Umbilical cord (tissue), 2 donors: ENCODE data around the gene WDCP. TPM values are rescaled to one million over a fixed set of nuclear protein-coding genes. Genes with fewer than 3 reads are reported as not detected.
"Not testable (repeated sequence)": the region's sequence is repeated elsewhere in the genome, so short reads cannot be mapped to it uniquely, and the experiment has no call there.

Source experiments
- DNase-seq: peaks from one replicate; pipeline ENCODE4 v3.0.0-alpha.2; 2015; ENCODE audit warnings: low spot score
- total RNA-seq: library from RNA; depleted of rRNA; stranded (reverse); fragments of >200 nt; gene quantifications from one replicate; pipeline ENCODE4 v1.2.3, GENCODE V29; 2014; ENCODE audit warnings: low replicate concordance; ENCODE audit not compliant: insufficient read depth

Gene WDCP
- total RNA-seq, 1 donor from 2014 or later: 12.5 TPM

GRCh38 chr2:24072259-24072658 is 25.1 kb upstream of the WDCP start:
- DNase-seq: no peak

- no peak for DNase-seq
These were observed 18.1 kb upstream of the WDCP start for GRCh38 chr2:24065341-24065740.

GRCh38 chr2:24058564-24059271 is 11.5 kb upstream of the WDCP start:
- DNase-seq: no peak

DNA sequence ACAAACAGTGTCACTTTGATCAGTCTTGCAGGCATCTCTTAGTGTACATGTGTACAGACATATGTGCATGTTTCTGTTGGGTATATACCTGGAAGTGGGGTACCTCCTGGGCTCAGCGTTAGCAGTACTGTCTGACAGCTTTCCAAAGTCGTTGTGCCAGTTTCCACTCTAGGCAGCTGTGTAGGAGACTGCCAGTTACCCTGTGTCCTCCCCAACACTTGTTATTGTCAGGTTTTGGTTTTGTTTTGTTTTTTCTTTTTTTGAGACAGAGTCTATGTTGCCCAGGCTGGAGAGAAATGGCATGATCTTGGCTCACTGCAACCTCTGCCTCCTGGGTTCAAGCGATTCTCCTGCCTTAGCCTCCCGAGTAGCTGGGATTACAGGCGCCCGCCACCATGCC is 8.6 kb upstream of the WDCP start:
- DNase-seq: no peak

GRCh38 chr2:24054366-24055010 is 7.3 kb upstream of the WDCP start:
- no peak for DNase-seq

- DNase-seq: no peak
These were observed 5.8 kb upstream of the WDCP start for GRCh38 chr2:24052951-24053350.

DNA sequence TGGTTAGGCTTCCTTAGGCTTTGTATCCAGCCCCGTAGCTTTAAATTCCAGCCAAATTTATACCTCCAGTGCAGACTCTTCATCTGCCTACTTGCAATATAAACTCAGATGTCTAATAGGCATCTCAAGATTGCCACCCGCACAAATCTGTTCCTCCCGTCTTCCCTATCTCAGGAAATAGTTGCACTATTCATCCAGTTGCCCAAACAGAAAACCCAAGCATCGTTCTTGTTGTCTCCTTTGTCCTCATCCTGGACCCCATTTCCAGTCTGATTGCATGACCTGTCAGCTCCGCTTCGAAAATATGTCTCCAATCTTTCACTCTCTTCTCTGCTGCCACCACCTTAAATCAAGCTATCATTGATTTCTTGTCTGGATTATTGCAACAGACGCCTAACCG is 4.6 kb upstream of the WDCP start:
- no peak for DNase-seq

- DNase-seq: peak; percentile 22
These were observed 3.1 kb upstream of the WDCP start for GRCh38 chr2:24050041-24050979.

DNA sequence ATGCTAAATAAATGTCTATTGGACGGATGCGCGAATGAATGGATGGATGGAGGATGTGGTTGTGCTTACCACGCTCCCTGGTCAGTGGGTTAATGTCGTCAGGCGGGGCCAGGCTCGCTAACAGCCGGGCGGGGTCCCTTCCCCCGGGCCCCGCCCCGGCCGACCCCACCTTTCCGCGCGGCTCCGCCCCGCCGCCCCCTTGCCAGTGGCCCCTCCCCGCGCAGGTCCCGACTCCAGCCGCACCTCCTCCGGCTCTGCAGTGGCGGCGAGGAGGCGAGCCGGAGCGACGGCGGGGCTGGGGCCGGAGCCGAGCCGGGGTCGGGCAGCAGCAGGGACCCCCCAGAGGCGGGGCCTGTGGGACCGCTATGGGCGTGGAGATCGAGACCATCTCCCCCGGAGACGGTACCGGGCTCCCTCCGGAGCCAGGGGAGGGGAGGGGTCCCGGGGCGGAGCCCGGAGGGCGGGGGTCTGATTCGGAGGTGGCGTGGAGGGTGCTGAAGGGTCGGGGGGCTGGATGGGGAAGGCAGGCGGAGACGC is 2.4 kb upstream of the WDCP start, which contains the start of gene FKBP1B:
FKBP1B (plus strand) TSS at position 257 of the 537 bp plus-strand sequence; CDS start at position 366, 109 bp downstream.
- DNase-seq: peak; percentile 34

DNA sequence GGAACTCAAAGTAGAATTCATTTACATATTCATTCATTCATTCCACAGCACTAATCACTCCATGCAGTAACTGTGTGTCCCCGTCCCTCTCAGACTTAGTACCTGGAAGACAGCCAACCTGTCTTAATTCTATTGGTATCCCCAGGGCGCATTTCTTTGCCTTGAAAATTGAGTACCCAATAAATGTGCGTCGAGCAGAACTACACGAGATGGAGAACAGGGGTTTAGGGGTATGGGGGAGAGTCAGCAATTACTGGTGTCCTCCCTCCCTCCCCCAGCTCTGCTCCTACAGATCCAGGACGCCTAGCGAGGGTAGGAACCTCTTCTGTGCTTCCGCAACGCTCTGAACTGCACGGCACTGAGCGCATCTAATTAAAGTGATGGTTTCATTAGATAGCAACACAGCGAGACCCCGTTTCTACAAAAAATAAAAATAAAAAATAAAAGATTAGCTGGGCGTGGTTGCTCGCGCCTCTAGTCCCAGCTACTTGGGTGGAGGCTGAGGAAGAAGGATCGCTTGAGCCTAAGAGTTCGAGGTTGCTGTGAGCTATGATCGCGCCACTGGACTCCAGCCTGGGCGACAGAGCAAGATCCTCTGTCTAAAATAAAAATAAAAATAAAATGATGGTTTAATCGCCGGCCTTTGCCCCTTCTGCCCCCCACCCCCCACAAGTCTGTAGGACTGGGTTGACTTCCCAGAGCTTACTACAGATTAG is 1.7 kb upstream of the WDCP start:
- DNase-seq: no peak

DNA sequence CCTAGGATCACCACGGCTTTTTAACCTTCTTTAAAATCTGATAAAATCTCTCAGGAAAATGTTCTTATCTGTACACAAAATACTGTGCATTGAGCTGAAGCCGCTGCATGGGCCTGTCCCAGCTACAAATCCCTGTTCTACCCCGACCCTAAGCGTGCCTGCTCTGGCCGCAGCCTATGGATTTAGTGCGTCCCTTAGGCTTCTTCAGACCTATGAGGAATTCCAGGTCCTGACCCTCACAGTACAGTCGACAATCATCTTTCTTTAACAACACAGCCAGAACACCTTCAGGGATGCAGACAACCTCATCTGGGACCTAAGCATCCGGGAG is 477 bp upstream of the WDCP start:
- no peak for DNase-seq

GRCh38 chr2:24046599-24046929 is 627 bp downstream of the WDCP start:
- no peak for DNase-seq

- no peak for DNase-seq
These were observed 1.4 kb downstream of the WDCP start for GRCh38 chr2:24045511-24046508.

- DNase-seq: not testable (repeated sequence)
These were observed 4.1 kb downstream of the WDCP start for GRCh38 chr2:24043133-24043532.

- DNase-seq: no peak
These were observed 6.7 kb downstream of the WDCP start for GRCh38 chr2:24040511-24040910.

GRCh38 chr2:24038786-24039499 is 8.2 kb downstream of the WDCP start:
- no peak for DNase-seq

GRCh38 chr2:24026233-24026632 is 21.0 kb downstream of the WDCP start:
- no peak for DNase-seq

DNA sequence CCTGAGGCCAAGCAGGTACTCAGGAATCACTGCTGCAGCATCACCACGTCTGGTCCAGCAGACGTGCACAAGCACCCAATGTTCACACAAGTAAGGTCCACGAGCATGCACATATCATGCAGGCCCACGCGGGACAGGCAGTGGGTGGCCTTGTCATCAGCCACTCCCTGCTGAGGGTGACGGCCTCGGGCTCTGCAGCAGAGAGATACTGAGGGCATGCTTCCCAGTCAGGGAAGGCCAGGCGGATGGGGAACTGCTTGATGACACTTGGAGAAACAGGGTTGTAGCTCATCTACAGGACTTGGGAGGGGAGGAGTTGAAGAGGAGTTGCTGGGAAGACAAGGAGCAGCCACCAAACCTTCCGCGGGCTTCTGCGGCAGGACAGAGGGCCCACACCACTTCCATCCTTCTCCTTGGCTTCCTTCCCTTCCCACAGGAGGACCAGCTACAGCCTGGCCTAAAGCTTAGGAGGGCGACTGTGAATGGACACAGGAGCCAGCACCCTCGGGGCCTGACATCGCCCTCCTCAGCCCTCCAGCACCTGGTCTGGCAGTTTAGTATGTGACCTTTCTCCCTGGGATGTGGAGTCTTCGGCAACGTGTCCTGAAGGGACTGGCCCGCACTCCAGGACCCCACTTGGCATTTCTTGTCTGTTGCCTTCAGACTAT is 22.1 kb downstream of the WDCP start:
- no peak for DNase-seq

GRCh38 chr2:24024018-24024417 is 23.2 kb downstream of the WDCP start:
- no peak for DNase-seq
